ENCODE measurements around the gene MTHFS. TPM values are rescaled to one million over a fixed set of nuclear protein-coding genes. Genes with fewer than 3 reads are reported as not detected.
"Not testable (repeated sequence)": the region's sequence is repeated elsewhere in the genome, so short reads cannot be mapped to it uniquely, and the experiment has no call there.

MTHFS gene
- total RNA-seq, 2 donors from 2014 or later = 12.1 to 12.2 TPM

- Mint-ChIP-seq H3K4me1 (ENCODE audit: low read depth in 2 of 2) (peaks cover 20 to 34% of the 10 kb centered on the region in 2 donors), H3K4me3 (peak overlapping the region; percentile 98), H3K27me3 (no peaks in the 10 kb centered on the region), H3K9me3 (peaks cover 8% of the 10 kb centered on the region), H3K27ac (peak overlapping the region; percentile 94 to 95), H3K36me3 (peaks cover 35% of the 10 kb centered on the region)
- ATAC-seq (peak; percentile 98 to 99), DNase-seq (ENCODE audit: low spot score) (peak; percentile 98)
Measured at GRCh38 chr15:79923515-79924169, 26.8 kb upstream of the MTHFS start.

DNA sequence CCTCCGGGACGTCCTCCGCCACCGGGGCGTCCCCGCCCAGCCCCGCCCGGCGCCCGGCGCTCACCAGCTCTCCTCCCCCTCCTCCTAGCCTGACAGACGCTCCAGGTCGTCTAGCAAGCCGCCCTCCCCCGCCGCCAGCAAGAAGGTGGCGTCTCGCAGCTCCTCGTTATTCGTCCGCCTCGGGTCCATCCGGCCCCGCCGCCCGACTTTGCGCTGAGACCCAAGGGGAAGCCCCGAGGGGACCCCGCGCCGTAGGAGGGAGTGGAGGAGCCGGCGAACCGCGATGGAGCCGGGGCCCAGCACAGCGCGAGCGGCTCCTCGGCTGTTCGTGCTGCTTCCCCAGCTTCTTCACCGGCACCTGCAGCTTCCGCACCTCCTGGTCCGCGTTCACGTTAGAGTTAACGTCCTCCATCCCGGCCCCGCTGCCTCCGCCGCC is 26.3 kb upstream of the MTHFS start:
- Mint-ChIP-seq H3K9me3 (peaks cover 8% of the 10 kb centered on the region), H3K27me3 (no peaks in the 10 kb centered on the region), H3K4me1 (ENCODE audit: low read depth in 2 of 2) (peaks cover 21 to 34% of the 10 kb centered on the region in 2 donors), H3K4me3 (peak overlapping the region; percentile 98), H3K27ac (peak overlapping the region; percentile 94 to 95), H3K36me3 (peaks cover 39% of the 10 kb centered on the region)
- ATAC-seq = peak; percentile 66 to 67
- DNase-seq (ENCODE audit: low spot score) = peak; percentile 85

DNA sequence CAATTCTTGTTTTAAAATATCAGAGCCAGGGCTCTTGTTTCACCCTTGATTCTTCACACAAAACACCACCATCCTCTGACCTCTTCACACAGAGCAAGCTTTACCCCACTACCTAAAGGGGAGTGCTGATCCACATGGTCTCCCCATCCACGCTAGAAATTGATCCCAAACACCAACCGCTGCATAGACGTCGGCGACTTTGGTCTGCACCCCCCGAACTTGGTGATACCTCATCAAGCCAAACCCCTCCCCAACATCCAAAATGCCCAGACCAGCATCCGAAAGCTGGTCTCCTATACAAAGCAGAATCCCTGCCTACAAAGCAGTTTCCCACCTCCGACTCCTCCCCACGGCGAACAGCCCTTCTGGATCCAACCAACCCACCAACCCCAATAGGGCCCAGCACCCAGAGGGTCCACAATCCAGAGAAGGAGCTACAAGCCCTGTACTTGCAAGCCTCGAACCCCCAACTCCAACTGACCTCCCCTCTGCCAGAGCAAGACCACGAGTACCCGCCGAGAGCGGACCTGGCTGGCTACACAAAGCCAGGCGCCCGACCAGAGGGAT is 25.8 kb upstream of the MTHFS start:
- peaks cover 8% of the 10 kb centered on the region for H3K9me3 Mint-ChIP-seq
- H3K4me1 Mint-ChIP-seq (ENCODE audit: low read depth in 2 of 2) = peaks cover 21 to 34% of the 10 kb centered on the region in 2 donors
- DNase-seq (ENCODE audit: low spot score) = no peak
- no peak for ATAC-seq
- peak overlapping the region; percentile 98 for H3K4me3 Mint-ChIP-seq
- peak overlapping the region; percentile 94 to 95 for H3K27ac Mint-ChIP-seq
- H3K27me3 Mint-ChIP-seq = no peaks in the 10 kb centered on the region
- H3K36me3 Mint-ChIP-seq = peaks cover 44% of the 10 kb centered on the region

- DNase-seq (ENCODE audit: low spot score) (no peak), ATAC-seq (no peak)
- Mint-ChIP-seq H3K9me3 (peaks cover 21% of the 10 kb centered on the region), H3K4me3 (no peak overlapping the region), H3K27ac (no peak overlapping the region), H3K4me1 (ENCODE audit: low read depth in 2 of 2) (peaks cover 21 to 34% of the 10 kb centered on the region in 2 donors), H3K27me3 (no peaks in the 10 kb centered on the region), H3K36me3 (peaks cover 69% of the 10 kb centered on the region)
Measured at GRCh38 chr15:79919749-79920511, 23.1 kb upstream of the MTHFS start.

DNA sequence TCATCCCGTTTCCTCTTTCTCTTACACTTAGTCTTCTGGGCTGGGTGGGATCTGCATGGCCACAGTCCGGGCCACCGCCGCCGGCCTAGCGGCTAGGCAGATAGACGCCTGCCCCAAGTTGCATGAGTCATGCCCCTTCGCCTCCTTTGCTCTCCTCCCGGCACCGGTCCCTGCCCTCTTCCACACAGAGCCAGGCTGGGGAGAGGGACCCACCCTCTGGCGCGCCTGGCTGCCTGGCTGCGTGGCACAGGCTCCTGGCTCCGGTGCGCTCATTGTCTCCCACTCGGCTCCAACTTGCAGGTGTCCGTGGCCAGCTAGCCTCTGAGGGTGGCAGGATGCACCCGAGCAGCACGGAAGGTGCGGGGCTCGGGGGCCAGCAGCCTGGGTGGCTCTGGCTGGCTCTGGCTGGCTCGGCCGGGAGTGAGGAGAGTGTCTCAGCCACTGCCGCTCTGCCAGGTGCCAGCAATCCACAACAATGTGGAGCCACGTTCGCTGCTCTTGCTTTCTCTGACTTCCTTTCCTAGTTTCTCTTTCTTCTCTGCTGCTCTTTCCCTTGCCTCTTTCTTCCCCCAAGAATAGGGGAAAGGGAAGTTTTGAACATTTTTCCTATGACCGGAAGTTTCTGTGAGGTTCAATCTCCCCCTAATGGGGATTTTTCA is 22.4 kb upstream of the MTHFS start:
- H3K27me3 Mint-ChIP-seq = no peaks in the 10 kb centered on the region
- peaks cover 24% of the 10 kb centered on the region for H3K9me3 Mint-ChIP-seq
- no peak overlapping the region for H3K27ac Mint-ChIP-seq
- H3K4me1 Mint-ChIP-seq (ENCODE audit: low read depth in 2 of 2) = peaks cover 21 to 34% of the 10 kb centered on the region in 2 donors
- H3K4me3 Mint-ChIP-seq = no peak overlapping the region
- ATAC-seq = no peak
- DNase-seq (ENCODE audit: low spot score) = no peak
- peaks cover 76% of the 10 kb centered on the region for H3K36me3 Mint-ChIP-seq

GRCh38 chr15:79918278-79918677 is 21.5 kb upstream of the MTHFS start:
- Mint-ChIP-seq H3K9me3 (peaks cover 24% of the 10 kb centered on the region), H3K4me3 (no peak overlapping the region), H3K27ac (no peak overlapping the region), H3K36me3 (peaks cover 86% of the 10 kb centered on the region), H3K4me1 (ENCODE audit: low read depth in 2 of 2) (peaks cover 21 to 26% of the 10 kb centered on the region in 2 donors), H3K27me3 (no peaks in the 10 kb centered on the region)
- DNase-seq (ENCODE audit: low spot score) (no peak), ATAC-seq (no peak)

- H3K9me3 Mint-ChIP-seq = peaks cover 24% of the 10 kb centered on the region
- ATAC-seq (no peak), DNase-seq (ENCODE audit: low spot score) (no peak)
- H3K36me3 Mint-ChIP-seq = peaks cover 80% of the 10 kb centered on the region
- H3K27me3 Mint-ChIP-seq = no peaks in the 10 kb centered on the region
- H3K27ac Mint-ChIP-seq = no peak overlapping the region
- peaks cover 11 to 12% of the 10 kb centered on the region in 2 donors for H3K4me1 Mint-ChIP-seq (ENCODE audit: low read depth in 2 of 2)
- H3K4me3 Mint-ChIP-seq = no peak overlapping the region
Measured at GRCh38 chr15:79916502-79917132, 19.8 kb upstream of the MTHFS start.

DNA sequence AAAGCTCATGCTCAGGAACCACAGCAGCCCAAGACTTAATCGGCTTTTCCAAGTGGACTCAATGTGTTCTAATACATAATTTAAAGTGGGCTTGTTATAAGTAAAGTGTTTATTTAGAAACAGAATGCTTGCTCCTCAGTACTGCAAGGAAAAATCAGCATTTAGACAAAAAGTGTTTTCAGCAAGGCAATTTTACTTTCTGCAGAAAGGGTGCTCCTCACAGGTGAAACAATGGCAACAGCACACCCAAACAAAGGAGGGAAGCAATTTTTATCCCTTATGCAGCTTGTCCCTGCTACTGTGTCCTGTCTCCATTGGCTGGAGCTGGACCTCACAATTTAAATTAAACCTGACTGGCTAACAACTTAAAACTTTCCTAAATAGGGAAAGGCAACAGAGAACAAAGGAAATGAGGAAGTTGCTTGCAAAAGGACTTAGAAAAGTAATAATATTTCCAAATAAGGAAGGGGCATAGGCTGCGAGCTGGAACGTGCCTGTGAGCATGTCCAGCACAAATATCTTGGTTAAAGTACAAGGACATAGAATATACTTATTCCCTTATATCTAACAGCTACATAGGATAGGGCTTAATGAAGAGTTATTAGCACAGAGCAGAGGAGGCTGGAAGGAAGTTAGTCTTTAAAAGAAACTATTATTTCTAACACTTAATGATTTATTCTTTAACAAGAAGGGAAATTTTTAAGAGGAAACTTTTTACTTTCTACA is 19.1 kb upstream of the MTHFS start:
- not testable (repeated sequence) for H3K27me3 Mint-ChIP-seq; ATAC-seq; H3K4me1 Mint-ChIP-seq (ENCODE audit: low read depth in 2 of 2); DNase-seq (ENCODE audit: low spot score); H3K4me3 Mint-ChIP-seq; H3K27ac Mint-ChIP-seq
- peaks cover 21% of the 10 kb centered on the region for H3K9me3 Mint-ChIP-seq
- peaks cover 74% of the 10 kb centered on the region for H3K36me3 Mint-ChIP-seq

- DNase-seq (ENCODE audit: low spot score) = no peak
- Mint-ChIP-seq H3K27me3 (no peaks in the 10 kb centered on the region), H3K9me3 (peaks cover 21% of the 10 kb centered on the region), H3K4me1 (ENCODE audit: low read depth in 2 of 2) (peaks cover 6 to 10% of the 10 kb centered on the region in 2 donors), H3K36me3 (peaks cover 75% of the 10 kb centered on the region), H3K27ac (no peak overlapping the region), H3K4me3 (no peak overlapping the region)
- no peak for ATAC-seq
Measured at GRCh38 chr15:79914728-79915127, 17.9 kb upstream of the MTHFS start.

DNA sequence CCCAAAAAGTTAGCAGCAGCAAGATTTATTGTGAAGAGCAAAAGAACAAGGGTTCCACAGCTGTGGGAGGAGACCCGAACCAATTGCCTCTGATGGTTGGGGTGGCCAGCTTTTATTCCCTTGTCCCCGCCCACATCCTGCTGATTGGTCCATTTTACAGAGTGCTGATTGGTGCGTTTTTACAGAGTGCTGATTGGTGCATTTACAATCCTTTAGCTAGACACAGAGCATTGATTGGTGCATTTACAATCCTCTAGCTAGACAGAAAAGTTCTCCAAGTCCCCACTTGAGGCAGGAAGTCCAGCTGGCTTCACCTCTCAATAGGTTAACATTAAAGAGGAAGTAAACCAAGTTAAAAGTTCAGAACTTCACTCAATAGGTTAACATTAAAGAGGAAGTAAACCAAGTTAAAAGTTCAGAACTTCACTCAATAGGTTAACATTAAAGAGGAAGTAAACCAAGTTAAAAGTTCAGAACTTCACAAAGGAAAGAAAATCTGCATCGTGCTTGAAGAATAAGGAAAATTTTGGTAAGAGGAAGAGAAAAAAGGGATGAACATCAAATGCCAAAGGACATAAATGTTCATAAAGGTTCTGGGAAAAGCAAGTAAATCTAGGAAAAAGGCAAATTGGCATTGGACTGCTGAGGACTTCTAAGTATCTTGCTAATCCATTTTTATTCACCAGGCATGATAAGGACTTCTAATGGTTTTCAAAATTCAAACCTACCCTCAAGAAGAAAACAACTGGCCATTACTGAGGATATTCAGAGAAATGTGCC is 12.9 kb upstream of the MTHFS start:
- H3K4me3 Mint-ChIP-seq; H3K27ac Mint-ChIP-seq; H3K4me1 Mint-ChIP-seq (ENCODE audit: low read depth in 2 of 2); H3K9me3 Mint-ChIP-seq; DNase-seq (ENCODE audit: low spot score); H3K27me3 Mint-ChIP-seq; ATAC-seq: not testable (repeated sequence)
- peaks cover 35% of the 10 kb centered on the region for H3K36me3 Mint-ChIP-seq

- Mint-ChIP-seq H3K4me3 (no peak overlapping the region), H3K36me3 (peaks cover 14% of the 10 kb centered on the region), H3K27ac (no peak overlapping the region), H3K4me1 (ENCODE audit: low read depth in 2 of 2) (peaks cover 14 to 16% of the 10 kb centered on the region in 2 donors), H3K27me3 (no peaks in the 10 kb centered on the region), H3K9me3 (no peaks in the 10 kb centered on the region)
- ATAC-seq (no peak), DNase-seq (ENCODE audit: low spot score) (no peak)
Measured at GRCh38 chr15:79904271-79904670, 7.5 kb upstream of the MTHFS start.

DNA sequence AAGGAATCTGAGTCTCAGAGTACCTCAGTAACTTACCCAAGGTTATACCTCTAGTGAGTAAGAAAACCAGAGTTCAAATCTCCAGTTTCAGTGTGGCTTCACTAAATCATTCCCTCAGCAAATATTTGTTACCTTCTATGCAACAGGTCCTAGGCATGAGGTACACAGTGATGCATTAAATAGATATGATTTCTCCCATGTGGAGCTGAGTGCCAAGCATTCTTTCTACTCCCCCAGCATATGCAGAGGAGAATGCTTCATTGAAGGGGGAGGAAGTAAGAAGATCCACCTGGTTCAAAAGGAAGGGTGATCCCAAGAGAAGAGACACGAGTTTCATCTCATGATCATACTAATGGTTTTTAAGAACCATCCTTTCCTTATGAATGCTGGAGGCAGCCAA is 6.8 kb upstream of the MTHFS start:
- Mint-ChIP-seq H3K27me3 (no peaks in the 10 kb centered on the region), H3K4me3 (no peak overlapping the region), H3K9me3 (no peaks in the 10 kb centered on the region), H3K27ac (no peak overlapping the region), H3K36me3 (peaks cover 12% of the 10 kb centered on the region), H3K4me1 (ENCODE audit: low read depth in 2 of 2) (peaks cover 14 to 16% of the 10 kb centered on the region in 2 donors)
- ATAC-seq (no peak), DNase-seq (ENCODE audit: low spot score) (no peak)
